Measurements from ENCODE around the gene ZNF682.
"Not testable (repeated sequence)": the region's sequence is repeated elsewhere in the genome, so short reads cannot be mapped to it uniquely, and the experiment has no call there.

ZNF682 gene

DNA sequence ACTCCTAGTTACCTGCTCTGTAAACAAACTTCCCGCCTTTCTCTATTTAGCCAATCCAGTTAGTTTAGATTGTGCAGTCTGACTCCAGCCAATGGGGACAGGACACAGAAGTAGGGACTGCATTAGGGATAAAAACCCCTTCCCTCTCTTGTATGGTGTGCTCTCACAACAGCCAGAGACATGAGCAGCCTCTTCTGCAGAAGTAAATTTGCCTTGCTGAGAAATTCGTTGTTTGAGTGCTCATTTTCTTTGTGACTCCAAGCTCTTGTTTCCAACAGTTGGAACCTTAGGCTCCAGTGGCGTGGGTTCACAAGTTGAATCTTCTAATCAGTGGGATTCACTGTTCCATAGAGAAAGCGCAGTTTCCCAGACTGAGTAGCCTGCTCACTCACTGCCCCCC is 72.4 kb downstream of the ZNF682 start:
- Histone ChIP-seq H3K9ac (ENCODE audit: low read length) (no peak overlapping the region), H3K27ac (ENCODE audit: low read depth, low read length) (no peak overlapping the region), H3K27me3 (ENCODE audit: control insufficient read depth in 1 of 2, insufficient read depth in 2 of 2, low read length in 2 of 2) (no peaks in the 10 kb centered on the region), H3K4me1 (ENCODE audit: insufficient read depth, low read length) (no peaks in the 10 kb centered on the region), H3K36me3 (ENCODE audit: insufficient read depth, low read length) (no peaks in the 10 kb centered on the region), H3K4me3 (ENCODE audit: low read depth in 1 of 2, low read length in 2 of 2) (no peak overlapping the region), H3K9me3 (ENCODE audit: low read length) (peaks cover 7% of the 10 kb centered on the region)

DNA sequence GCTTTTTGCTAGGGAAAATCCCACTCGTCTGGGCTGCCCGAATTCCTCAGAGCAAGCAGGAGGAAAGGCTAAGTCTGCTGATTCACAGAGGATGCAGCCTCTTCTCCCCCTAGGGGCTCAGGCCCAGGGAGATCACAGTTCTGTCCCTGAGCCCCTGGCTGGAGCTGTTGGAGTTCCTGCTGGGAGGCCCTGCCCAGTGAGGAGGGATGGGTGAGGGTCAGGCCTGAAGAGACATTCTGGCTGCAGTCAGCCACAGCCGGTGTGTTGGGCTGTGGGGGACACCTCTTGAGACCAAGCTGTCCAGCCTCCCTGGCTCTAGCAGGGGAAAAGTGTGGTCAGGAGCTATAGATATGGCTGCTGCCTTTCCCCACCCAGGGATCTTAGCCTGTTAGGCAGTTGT is 73.2 kb downstream of the ZNF682 start:
- H3K27me3 ChIP-seq (ENCODE audit: control insufficient read depth in 1 of 2, insufficient read depth in 2 of 2, low read length in 2 of 2); H3K4me3 ChIP-seq (ENCODE audit: low read depth in 1 of 2, low read length in 2 of 2); H3K27ac ChIP-seq (ENCODE audit: low read depth, low read length); H3K9me3 ChIP-seq (ENCODE audit: low read length); H3K9ac ChIP-seq (ENCODE audit: low read length); H3K36me3 ChIP-seq (ENCODE audit: insufficient read depth, low read length); H3K4me1 ChIP-seq (ENCODE audit: insufficient read depth, low read length): not testable (repeated sequence)

DNA sequence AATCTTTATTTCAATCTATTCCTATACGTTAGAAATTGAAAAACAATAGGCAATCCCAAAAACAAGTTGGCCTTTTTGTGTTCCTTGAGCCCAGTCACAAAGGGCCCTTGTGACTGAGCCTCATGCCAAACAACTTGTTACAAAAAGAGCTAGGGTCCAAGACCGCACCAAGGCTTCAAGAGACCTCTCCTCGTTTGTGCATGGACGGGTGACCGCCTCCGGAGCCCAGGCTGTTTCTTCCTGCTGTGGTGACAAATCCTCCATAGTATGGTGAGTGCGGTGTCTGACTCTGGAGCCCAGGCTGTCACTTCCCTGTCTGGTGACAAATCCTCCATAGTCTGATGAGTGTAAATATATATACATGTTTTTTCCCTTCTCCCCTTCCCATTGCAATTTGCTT is 74.9 kb downstream of the ZNF682 start:
- Histone ChIP-seq H3K27me3 (ENCODE audit: control insufficient read depth in 1 of 2, insufficient read depth in 2 of 2, low read length in 2 of 2) (no peaks in the 10 kb centered on the region), H3K9ac (ENCODE audit: low read length) (no peak overlapping the region), H3K9me3 (ENCODE audit: low read length) (peaks cover 7% of the 10 kb centered on the region), H3K27ac (ENCODE audit: low read depth, low read length) (no peak overlapping the region), H3K4me3 (ENCODE audit: low read depth in 1 of 2, low read length in 2 of 2) (no peak overlapping the region), H3K4me1 (ENCODE audit: insufficient read depth, low read length) (no peaks in the 10 kb centered on the region), H3K36me3 (ENCODE audit: insufficient read depth, low read length) (no peaks in the 10 kb centered on the region)

DNA sequence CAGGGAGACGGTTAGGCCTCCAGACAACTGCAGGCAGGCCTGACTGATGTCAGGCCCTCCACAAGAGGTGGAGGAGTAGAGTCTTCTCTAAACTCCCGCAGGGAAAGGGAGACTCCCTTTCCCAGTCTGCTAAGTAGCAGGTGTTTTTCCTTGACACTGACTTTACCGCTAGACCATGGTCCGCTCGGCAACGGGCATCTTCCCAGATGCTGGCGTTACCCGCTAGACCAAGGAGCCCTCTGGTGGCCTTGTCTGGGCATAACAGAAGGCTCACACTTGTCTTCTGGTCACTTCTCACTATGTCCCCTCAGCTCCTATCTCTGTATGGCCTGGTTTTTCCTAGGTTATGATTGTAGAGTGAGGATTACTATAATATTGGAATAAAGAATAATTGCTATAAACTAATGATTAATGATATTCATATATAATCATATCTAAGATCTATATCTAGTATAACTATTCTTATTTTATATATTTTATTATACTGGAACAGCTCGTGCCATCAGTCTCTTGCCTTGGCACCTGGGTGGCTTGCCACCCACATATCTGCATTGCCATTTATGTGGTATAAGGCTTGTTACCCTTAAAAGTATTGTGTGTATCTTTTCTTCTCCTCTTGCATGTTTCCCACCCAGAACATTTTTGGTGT is 80.0 kb downstream of the ZNF682 start:
- not testable (repeated sequence) for H3K27ac ChIP-seq (ENCODE audit: low read depth, low read length); H3K4me1 ChIP-seq (ENCODE audit: insufficient read depth, low read length); H3K36me3 ChIP-seq (ENCODE audit: insufficient read depth, low read length); H3K27me3 ChIP-seq (ENCODE audit: control insufficient read depth in 1 of 2, insufficient read depth in 2 of 2, low read length in 2 of 2); H3K9me3 ChIP-seq (ENCODE audit: low read length); H3K9ac ChIP-seq (ENCODE audit: low read length); H3K4me3 ChIP-seq (ENCODE audit: low read depth in 1 of 2, low read length in 2 of 2)

DNA sequence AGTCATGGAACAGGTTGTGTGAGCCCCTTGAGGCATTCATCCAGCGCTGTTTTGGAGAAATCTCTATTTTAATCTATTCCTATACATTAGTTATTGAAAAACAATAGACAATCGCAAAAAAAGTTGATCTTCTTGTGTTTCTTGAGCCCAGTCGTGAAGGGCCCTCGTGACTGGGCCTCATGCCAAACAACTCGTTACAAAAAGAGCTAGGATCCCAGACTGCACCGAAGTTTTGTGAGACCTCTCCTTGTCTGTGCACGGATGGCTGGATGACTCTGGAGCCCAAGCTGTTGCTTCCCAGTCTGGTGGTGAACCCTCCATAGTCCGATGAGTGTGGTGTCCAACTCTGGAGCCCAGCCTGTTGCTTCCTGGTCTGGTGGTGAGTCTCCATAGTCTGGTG is 81.5 kb downstream of the ZNF682 start:
- H3K36me3 ChIP-seq (ENCODE audit: insufficient read depth, low read length); H3K9me3 ChIP-seq (ENCODE audit: low read length); H3K4me1 ChIP-seq (ENCODE audit: insufficient read depth, low read length); H3K27ac ChIP-seq (ENCODE audit: low read depth, low read length); H3K27me3 ChIP-seq (ENCODE audit: control insufficient read depth in 1 of 2, insufficient read depth in 2 of 2, low read length in 2 of 2); H3K4me3 ChIP-seq (ENCODE audit: low read depth in 1 of 2, low read length in 2 of 2); H3K9ac ChIP-seq (ENCODE audit: low read length): not testable (repeated sequence)

DNA sequence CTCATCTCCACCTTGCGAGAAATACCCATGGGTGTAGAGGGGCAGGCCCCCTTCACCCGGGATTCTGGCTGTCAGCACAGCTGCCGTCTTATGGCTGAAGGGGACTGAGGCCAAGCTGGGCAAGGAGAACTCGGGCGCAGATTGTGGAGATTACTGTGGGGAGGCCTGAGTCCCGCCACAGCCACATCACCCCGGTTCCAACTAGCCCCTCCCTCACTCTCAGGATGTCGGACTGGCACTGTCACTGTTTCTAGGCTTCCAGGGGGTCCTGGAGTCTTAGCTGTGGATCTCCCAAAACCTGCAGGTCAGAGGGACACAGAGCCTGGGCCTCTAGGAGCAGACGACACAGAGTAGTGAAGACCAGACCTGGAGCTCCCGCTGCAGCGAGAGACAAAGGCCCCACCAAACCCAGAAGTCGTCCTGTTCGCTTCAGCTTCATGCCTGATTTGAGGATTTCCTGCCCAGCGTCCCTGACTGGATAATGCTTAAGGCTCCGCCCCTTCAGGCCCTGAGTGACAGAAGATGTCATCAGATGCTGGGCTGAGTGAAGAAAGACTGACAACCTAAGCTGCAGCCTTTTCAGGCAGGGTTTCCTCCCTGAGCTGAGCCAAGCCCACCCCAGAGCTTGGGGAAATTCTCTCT is 82.8 kb downstream of the ZNF682 start:
- no peaks in the 10 kb centered on the region for H3K27me3 ChIP-seq (ENCODE audit: control insufficient read depth in 1 of 2, insufficient read depth in 2 of 2, low read length in 2 of 2)
- no peaks in the 10 kb centered on the region for H3K9me3 ChIP-seq (ENCODE audit: low read length)
- H3K27ac ChIP-seq (ENCODE audit: low read depth, low read length), result no peak overlapping the region
- no peaks in the 10 kb centered on the region for H3K36me3 ChIP-seq (ENCODE audit: insufficient read depth, low read length)
- H3K4me3 ChIP-seq (ENCODE audit: low read depth in 1 of 2, low read length in 2 of 2), result no peak overlapping the region
- no peak overlapping the region for H3K9ac ChIP-seq (ENCODE audit: low read length)
- H3K4me1 ChIP-seq (ENCODE audit: insufficient read depth, low read length), result no peaks in the 10 kb centered on the region

DNA sequence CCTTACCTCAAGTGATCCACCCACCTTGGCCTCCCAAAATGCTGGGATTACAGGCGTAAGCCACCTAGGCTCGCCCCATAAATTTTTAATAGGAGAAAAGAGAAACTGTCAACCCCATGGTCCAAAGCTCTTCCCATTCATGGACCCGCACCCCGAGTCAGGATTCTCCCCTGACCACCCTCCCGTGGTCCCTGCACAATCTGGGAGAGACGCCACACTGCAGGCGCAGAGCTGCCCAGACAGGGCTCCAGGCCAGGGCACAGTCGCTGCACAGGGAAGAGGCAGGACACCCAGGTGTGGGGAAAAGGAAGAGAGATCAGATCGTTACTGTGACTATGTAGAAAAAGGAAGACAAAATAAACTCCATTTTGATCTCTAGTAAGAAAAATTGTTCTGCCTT is 84.1 kb downstream of the ZNF682 start:
- Histone ChIP-seq H3K4me1 (ENCODE audit: insufficient read depth, low read length) (no peaks in the 10 kb centered on the region), H3K4me3 (ENCODE audit: low read depth in 1 of 2, low read length in 2 of 2) (no peak overlapping the region), H3K9me3 (ENCODE audit: low read length) (no peaks in the 10 kb centered on the region), H3K27me3 (ENCODE audit: control insufficient read depth in 1 of 2, insufficient read depth in 2 of 2, low read length in 2 of 2) (no peaks in the 10 kb centered on the region), H3K36me3 (ENCODE audit: insufficient read depth, low read length) (no peaks in the 10 kb centered on the region), H3K27ac (ENCODE audit: low read depth, low read length) (no peak overlapping the region), H3K9ac (ENCODE audit: low read length) (no peak overlapping the region)
